GM06990 (cell line): ENCODE measurements around the gene TBPL2.

Source experiments
- DNase-seq: peaks from one replicate; pipeline ENCODE4 v3.0.0-alpha.2; 2011; ENCODE audit not compliant: insufficient read length; ENCODE audit errors: extremely low read depth
- H3K27me3 ChIP-seq: replicated peaks from 2 replicates; pipeline ENCODE4 v1.6.0; 2011; ENCODE audit warnings: low read length; ENCODE audit not compliant: control insufficient read depth, insufficient read depth
- H3K36me3 ChIP-seq: 2 replicates; pipeline ENCODE4 v1.5.1; 2011; ENCODE audit warnings: low read length; ENCODE audit not compliant: control insufficient read depth, insufficient read depth
- H3K4me3 ChIP-seq: replicated peaks from 2 replicates; pipeline ENCODE4 v1.5.1; 2011; ENCODE audit warnings: low read depth, mild to moderate bottlenecking, control low read depth, low read length
- TF ChIP-seq, protein P1 (sequence below): IDR thresholded peaks from 2 replicates; pipeline ENCODE4 v1.5.1; 2011; ENCODE audit warnings: low read length, control low read depth, mild to moderate bottlenecking, inconsistent platforms; ENCODE audit not compliant: insufficient read depth, poor library complexity, severe bottlenecking

The TBPL2 gene

DNA sequence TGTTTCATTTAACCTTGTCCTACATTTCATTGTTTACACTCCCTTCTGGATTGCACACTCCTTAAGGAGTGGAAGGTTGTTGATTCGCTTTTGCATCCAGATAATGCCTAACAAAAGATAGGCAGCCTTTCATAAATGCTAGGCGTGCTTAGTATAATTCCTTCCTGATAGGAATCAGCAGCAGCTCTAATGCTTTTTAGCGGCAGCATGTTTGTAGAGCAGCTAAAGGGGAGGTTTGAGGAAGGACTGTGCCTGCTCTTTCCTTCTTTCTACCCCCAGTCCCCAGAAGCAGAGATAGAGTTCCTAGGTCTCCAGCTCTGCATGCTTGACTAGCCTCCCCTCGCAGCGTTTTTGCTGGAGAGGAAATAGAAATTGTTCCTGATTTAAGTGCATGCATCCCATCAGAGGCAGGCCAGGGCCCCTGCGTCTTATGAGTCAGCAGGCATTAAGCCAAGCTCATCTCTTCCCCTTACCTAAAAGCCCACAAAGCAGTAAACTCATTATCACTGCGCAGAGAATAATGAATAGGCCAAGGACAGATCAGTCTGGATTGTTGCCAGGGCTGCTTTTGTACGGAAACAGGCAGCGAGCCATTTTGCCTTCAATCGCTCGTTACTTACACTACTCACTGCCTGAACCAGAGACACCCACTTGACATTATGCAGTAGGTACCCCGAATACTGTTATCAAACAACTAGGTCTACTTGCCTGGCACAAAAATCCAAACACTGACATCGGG, 14.0 kb upstream of the TBPL2 start:
- H3K36me3 ChIP-seq, result no peaks in the 10 kb centered on the region
- H3K4me3 ChIP-seq, result no peak overlapping the region
- no peaks in the 10 kb centered on the region for H3K27me3 ChIP-seq
- DNase-seq, result no peak
- TF ChIP-seq, protein P1, sequence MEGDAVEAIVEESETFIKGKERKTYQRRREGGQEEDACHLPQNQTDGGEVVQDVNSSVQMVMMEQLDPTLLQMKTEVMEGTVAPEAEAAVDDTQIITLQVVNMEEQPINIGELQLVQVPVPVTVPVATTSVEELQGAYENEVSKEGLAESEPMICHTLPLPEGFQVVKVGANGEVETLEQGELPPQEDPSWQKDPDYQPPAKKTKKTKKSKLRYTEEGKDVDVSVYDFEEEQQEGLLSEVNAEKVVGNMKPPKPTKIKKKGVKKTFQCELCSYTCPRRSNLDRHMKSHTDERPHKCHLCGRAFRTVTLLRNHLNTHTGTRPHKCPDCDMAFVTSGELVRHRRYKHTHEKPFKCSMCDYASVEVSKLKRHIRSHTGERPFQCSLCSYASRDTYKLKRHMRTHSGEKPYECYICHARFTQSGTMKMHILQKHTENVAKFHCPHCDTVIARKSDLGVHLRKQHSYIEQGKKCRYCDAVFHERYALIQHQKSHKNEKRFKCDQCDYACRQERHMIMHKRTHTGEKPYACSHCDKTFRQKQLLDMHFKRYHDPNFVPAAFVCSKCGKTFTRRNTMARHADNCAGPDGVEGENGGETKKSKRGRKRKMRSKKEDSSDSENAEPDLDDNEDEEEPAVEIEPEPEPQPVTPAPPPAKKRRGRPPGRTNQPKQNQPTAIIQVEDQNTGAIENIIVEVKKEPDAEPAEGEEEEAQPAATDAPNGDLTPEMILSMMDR, result no peak

GRCh38 chr14:55451950-55452349, 11.5 kb upstream of the TBPL2 start:
- TF ChIP-seq, protein P1, result no peak
- H3K36me3 ChIP-seq, result no peaks in the 10 kb centered on the region
- DNase-seq, result no peak
- no peak overlapping the region for H3K4me3 ChIP-seq
- H3K27me3 ChIP-seq, result no peaks in the 10 kb centered on the region

DNA sequence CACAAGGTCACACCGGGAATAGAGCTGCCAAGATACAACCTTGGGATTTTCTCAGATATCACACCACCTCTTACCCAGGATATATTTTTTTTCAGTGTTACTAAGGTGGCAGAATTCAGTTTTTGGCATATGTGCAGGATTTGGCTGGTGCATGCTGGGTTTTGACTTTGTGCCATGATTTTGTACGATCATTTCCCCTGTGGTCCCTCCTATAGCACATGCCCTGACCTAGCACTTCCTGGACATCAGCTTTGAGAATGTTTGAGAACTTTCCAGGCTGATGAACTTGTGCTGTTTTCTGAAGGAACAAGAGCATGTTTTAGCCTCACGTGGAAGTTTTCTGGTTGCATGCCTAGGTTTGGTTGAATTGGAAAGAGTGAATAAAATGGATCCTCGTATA, 11.0 kb upstream of the TBPL2 start:
- H3K36me3 ChIP-seq, result no peaks in the 10 kb centered on the region
- H3K4me3 ChIP-seq, result no peak overlapping the region
- H3K27me3 ChIP-seq, result no peaks in the 10 kb centered on the region
- no peak for DNase-seq
- TF ChIP-seq, protein P1, result no peak

DNA sequence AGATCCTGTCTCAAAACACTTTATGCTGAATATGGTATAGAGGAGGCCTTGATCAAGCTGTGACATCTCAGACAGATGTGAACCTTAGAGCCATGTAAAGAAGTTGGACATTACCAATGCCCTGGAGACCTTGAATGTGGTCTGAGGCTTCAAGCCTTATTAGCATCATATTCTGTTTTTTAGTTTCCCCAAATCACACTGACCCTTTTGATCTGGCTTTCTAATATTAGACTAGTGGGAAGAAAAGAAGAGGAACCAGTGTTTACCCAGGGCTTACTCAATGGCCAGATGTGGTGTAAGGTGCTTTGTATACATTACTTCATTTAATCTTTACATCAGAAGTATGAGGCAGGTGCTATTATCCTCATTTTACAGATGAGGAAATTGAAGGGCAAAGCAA, 10.6 kb upstream of the TBPL2 start:
- no peak overlapping the region for H3K4me3 ChIP-seq
- no peaks in the 10 kb centered on the region for H3K36me3 ChIP-seq
- H3K27me3 ChIP-seq, result no peaks in the 10 kb centered on the region
- DNase-seq, result no peak
- TF ChIP-seq, protein P1, result no peak

DNA sequence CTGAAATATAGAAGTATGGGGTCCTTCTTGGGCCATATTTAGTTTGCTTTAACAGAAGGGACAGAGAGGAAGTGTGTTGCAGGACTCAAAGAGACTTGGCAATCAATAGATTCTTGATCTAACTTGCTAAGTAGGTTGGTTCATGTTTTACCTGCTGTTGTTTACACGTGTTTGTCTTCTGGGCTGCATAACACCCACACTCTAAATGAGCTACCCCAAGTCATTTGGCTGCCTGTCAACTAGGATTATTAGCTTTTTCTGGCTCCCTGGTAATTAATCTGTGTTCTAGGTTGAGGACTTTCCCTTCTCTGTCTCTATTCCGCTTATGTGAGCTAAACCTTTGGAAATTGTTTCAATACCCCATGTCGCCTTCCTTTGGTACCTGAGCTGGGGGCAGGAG, 10.1 kb upstream of the TBPL2 start:
- TF ChIP-seq, protein P1, result no peak
- H3K4me3 ChIP-seq, result no peak overlapping the region
- no peak for DNase-seq
- no peaks in the 10 kb centered on the region for H3K27me3 ChIP-seq
- H3K36me3 ChIP-seq, result no peaks in the 10 kb centered on the region

GRCh38 chr14:55450124-55450523, 9.7 kb upstream of the TBPL2 start:
- Histone ChIP-seq H3K36me3 (no peaks in the 10 kb centered on the region), H3K27me3 (no peaks in the 10 kb centered on the region), H3K4me3 (no peak overlapping the region)
- DNase-seq, result no peak
- TF ChIP-seq, protein P1, result no peak
